Gastrocnemius medialis (tissue), 4 donors: Measurements from ENCODE around the gene DRD3. TPM values are rescaled to one million over a fixed set of nuclear protein-coding genes. Genes with fewer than 3 reads are reported as not detected.

Experiments
- ATAC-seq, 2 donors: fragments of 150-250 bp; one replicate each; pipeline ENCODE4 v1.9.1; 2016
- DNase-seq, 2 donors: peaks; one replicate each; pipeline ENCODE4 v3.0.0-alpha.2; 2019
- H3K27ac ChIP-seq, 4 donors: fragments of 200-600 bp; sonication (generic); 1 replicate in 1 of 4; 2 replicates in 3 of 4; pipeline ENCODE4 v1.5.1; 2016 to 2018; ENCODE audit warnings: mild to moderate bottlenecking in 2 of 4, moderate library complexity in 1 of 4
- H3K27me3 ChIP-seq, 3 donors: fragments of 200-600 bp; sonication (generic) in 2 of 3; 1 replicate in 1 of 3; 2 replicates in 2 of 3; pipeline versions ENCODE4 v1.5.1 to v1.6.0; 2016 to 2019; ENCODE audit warnings: mild to moderate bottlenecking in 1 of 3, moderate library complexity in 1 of 3
- H3K36me3 ChIP-seq, 2 donors: fragments of 200-600 bp; sonication (generic) in 1 of 2; one replicate each; pipeline ENCODE4 v1.5.1; 2017 to 2018
- H3K4me1 ChIP-seq, 2 donors: fragments of 200-600 bp; sonication (generic) in 1 of 2; one replicate each; pipeline ENCODE4 v1.5.1; 2016 to 2017; ENCODE audit warnings: mild to moderate bottlenecking in 2 of 2
- H3K4me3 ChIP-seq, 4 donors: fragments of 200-600 bp; sonication (generic) in 3 of 4; 1 replicate in 1 of 4; 2 replicates in 3 of 4; pipeline ENCODE4 v1.5.1; 2016 to 2019; ENCODE audit warnings: mild to moderate bottlenecking in 2 of 4
- H3K9me3 ChIP-seq, 3 donors: fragments of 200-600 bp; sonication (generic) in 2 of 3; 1 replicate in 1 of 3; 2 replicates in 2 of 3; pipeline ENCODE4 v1.5.1; 2016 to 2019
- CTCF ChIP-seq, 5 experiments: fragments of 450-650 bp in 3 of 5; fragments of 200-600 bp in 2 of 5; sonication (generic) in 2 of 5; IDR thresholded peaks in 4 of 5; conservative IDR thresholded peaks in 1 of 5; 1 replicate in 4 of 5; 2 replicates in 1 of 5; pipeline ENCODE4 v1.5.1; 2016 to 2019; ENCODE audit warnings: antibody characterized with exemption in 5 of 5, mild to moderate bottlenecking in 3 of 5, moderate library complexity in 3 of 5
- POLR2A ChIP-seq, 2 donors: fragments of 450-650 bp; IDR thresholded peaks; one replicate each; pipeline ENCODE4 v1.6.1; 2017; ENCODE audit warnings: antibody characterized with exemption in 2 of 2, mild to moderate bottlenecking in 2 of 2, moderate library complexity in 2 of 2
- in situ Hi-C, 4 donors: fragments of 200-750 bp; cut with MboI; loops; one replicate each; pipeline versions ENCODE4 v1.15.0 to v1.8.0; 2017; ENCODE audit warnings: low sequenced_read_pairs in 4 of 4
- intact Hi-C: fragments of 100-400 bp; cut with DNase I; formaldehyde crosslinking; loops from one replicate; pipeline ENCODE4 v1.15.1; 2023; ENCODE audit warnings: low total_unique reads
- total RNA-seq, 4 donors: library from RNA; depleted of rRNA; stranded (reverse); fragments of >200 nt; gene quantifications; one replicate each; pipeline versions ENCODE4 v1.1.0 to v1.2.3, GENCODE V29; 2016

DRD3 gene
- total RNA-seq, 4 donors from 2014 or later = not detected

- in situ Hi-C loops = no loop called here
- no peak overlapping the region for H3K4me3 ChIP-seq
- H3K27me3 ChIP-seq = no peaks in the 10 kb centered on the region
- no peaks in the 10 kb centered on the region for H3K9me3 ChIP-seq
- DNase-seq (no peak), ATAC-seq (no peak)
- H3K36me3 ChIP-seq = no peaks in the 10 kb centered on the region
- H3K27ac ChIP-seq = no peak overlapping the region
- H3K4me1 ChIP-seq = no peaks in the 10 kb centered on the region
- TF ChIP-seq CTCF (IDR thresholded peaks at IDR 0.05 in 4 of 5, conservative IDR thresholded peaks at IDR 0.05 in 1 of 5) (no peak), POLR2A (IDR thresholded peaks at IDR 0.05) (no peak)
- intact Hi-C loops = no loop called here
Observed at GRCh38 chr3:114119776-114120175, 59.1 kb downstream of the DRD3 start.

- in situ Hi-C loops = no loop called here
Observed at GRCh38 chr3:114115143-114115542, 63.7 kb downstream of the DRD3 start.

GRCh38 chr3:114114719-114115118 lies 64.1 kb downstream of the DRD3 start:
- no peak for TF ChIP-seq POLR2A (IDR thresholded peaks at IDR 0.05)
- no peak for TF ChIP-seq CTCF (IDR thresholded peaks at IDR 0.05 in 4 of 5, conservative IDR thresholded peaks at IDR 0.05 in 1 of 5)
- Histone ChIP-seq H3K4me1 (no peaks in the 10 kb centered on the region), H3K36me3 (no peaks in the 10 kb centered on the region), H3K27ac (no peak overlapping the region), H3K27me3 (no peaks in the 10 kb centered on the region), H3K9me3 (no peaks in the 10 kb centered on the region), H3K4me3 (no peak overlapping the region)
- in situ Hi-C loops (no loop called here), intact Hi-C loops (no loop called here)
- ATAC-seq (no peak), DNase-seq (no peak)

More at GRCh38 chr3:114115143-114115542, 63.7 kb downstream of the DRD3 start:
- ATAC-seq = no peak
- intact Hi-C loops = no loop called here
- Histone ChIP-seq H3K4me3 (no peak overlapping the region), H3K4me1 (no peaks in the 10 kb centered on the region), H3K36me3 (no peaks in the 10 kb centered on the region), H3K27ac (no peak overlapping the region), H3K9me3 (no peaks in the 10 kb centered on the region), H3K27me3 (no peaks in the 10 kb centered on the region)
- no peak for TF ChIP-seq POLR2A (IDR thresholded peaks at IDR 0.05)
- TF ChIP-seq CTCF (IDR thresholded peaks at IDR 0.05 in 4 of 5, conservative IDR thresholded peaks at IDR 0.05 in 1 of 5) = no peak
- no peak for DNase-seq

GRCh38 chr3:114112696-114113095 lies 66.2 kb downstream of the DRD3 start:
- H3K9me3 ChIP-seq = no peaks in the 10 kb centered on the region

More at GRCh38 chr3:114112696-114113095, 66.2 kb downstream of the DRD3 start:
- no peak overlapping the region for H3K27ac ChIP-seq
- TF ChIP-seq CTCF (IDR thresholded peaks at IDR 0.05 in 4 of 5, conservative IDR thresholded peaks at IDR 0.05 in 1 of 5) (no peak), POLR2A (IDR thresholded peaks at IDR 0.05) (no peak)
- H3K4me1 ChIP-seq = no peaks in the 10 kb centered on the region
- H3K36me3 ChIP-seq = no peaks in the 10 kb centered on the region
- no peak overlapping the region for H3K4me3 ChIP-seq
- intact Hi-C loops (no loop called here), in situ Hi-C loops (no loop called here)
- DNase-seq = no peak
- no peak for ATAC-seq
- H3K27me3 ChIP-seq = no peaks in the 10 kb centered on the region
